Adipose tissue (tissue), 3 donors: ENCODE results near the gene PLET1. TPM values are rescaled to one million over a fixed set of nuclear protein-coding genes. Genes with fewer than 3 reads are reported as not detected.

Experiments
- H3K27ac ChIP-seq: one replicate; pipeline ENCODE4 v1.5.1; 2013; ENCODE audit warnings: low read depth, low read length
- WGBS, 3 donors: extraction: QIAGEN DNeasy Blood & Tissue Kit; methylation state at CpG; one replicate each; pipeline ENCODE4 v1.1.7; 2013; 5-methylcytosine and 5-hydroxymethylcytosine counted together
- polyA plus RNA-seq, 3 donors: library from polyadenylated mRNA; stranded (reverse); fragments of 200-250 nt; gene quantifications; one replicate each; pipeline ENCODE4 v1.2.3, GENCODE V29; 2013
- donor health status: healthy with polysubstance abuse.
- donor health status: Bipolar disorder and iron deficiency.
- donor health status: healthy.

PLET1 gene
- polyA plus RNA-seq, 3 donors: not detected

DNA sequence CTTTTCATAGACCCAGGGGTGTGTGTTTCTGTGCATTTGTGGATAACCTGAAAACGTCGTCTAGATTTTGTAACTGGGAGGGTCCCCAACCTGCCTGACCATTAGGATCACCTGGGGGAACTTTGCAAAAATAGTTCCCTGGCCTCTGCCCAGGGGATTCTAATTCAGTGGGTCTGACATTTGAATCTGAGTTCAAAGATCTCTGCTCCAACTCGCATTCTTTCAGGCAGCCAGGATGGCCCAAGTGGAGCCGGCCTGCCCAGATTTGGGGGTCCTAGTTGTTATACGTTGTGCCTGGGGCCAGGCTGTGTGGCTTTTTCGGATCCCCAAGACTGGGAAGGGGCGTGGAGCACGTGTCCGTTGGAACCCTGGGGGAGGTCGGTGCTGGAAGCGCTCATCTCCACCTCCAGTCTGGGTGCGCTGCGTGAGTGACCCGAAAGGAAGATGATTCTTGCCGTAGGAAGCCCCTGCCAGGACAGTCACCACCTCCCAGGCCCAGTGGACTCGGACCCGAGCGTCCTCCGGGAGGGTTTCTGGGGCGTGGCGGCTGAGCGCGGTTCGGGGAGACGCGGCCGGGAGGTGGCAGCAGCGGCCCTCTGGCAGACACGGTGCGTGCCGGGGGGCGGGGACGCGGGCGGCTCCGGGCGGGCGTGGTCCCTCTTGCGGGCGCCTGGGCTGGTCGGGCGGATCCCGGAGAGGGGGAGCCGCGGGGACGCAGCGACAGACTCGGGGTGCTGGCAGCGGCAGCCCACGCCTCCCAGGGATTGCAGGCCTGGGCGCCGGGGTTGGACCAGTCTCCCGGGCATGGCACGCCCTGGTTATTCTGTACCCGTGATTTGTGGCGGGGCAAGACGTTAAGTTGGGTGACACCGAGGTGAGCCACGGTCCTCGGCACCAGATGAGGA, 29.2 kb upstream of the PLET1 start:
- WGBS, 3 donors: 3 to 4% (median 3%) methylated on average over 57 to 60 of the region's 60 CpGs
- H3K27ac ChIP-seq: no peak overlapping the region

DNA sequence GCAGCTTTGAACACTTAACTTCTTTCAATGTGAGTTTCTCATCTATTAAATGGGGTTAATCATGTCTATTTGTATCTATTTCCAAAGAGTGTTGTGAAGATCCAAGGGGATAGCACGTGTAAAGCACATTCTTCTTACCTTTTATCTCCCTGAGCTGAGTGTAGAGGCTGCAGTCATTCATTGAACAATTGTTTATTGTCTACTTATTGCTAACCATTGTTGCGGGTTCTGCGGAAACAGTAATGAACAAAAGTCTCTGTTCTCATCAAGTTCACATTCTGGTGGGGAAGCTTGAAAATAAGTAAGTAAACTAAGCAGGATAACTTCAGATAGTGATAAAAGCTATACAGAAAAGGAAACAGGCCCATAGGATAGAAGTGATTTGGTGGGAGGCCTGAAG, 27.4 kb upstream of the PLET1 start:
- H3K27ac ChIP-seq: no peak overlapping the region
- WGBS, 3 donors: 82 to 95% (median 93%) methylated on average over 3 of the region's 3 CpGs

DNA sequence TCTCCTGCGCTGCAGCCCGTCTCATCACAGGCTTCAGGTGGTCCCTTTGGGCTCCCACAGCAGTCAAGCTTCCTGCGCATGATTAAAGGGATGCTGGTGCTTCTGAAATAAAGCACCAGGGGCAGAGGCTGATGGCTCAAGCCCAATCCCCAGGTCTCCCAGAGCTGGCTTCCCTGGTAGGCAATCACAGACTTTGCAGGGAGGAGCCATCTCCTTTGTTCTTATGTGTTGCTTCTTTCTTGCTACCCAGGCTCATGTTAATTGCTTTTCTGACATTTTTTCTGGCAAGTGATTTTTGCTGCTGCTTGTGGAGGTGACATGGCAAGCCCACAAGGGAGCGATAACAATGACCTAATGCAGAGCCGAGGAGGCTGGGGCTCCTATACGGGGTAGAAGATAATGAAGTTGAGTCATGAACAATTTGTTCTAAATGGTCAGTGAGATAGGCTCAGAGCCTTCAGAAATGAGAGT, 25.2 kb upstream of the PLET1 start:
- H3K27ac ChIP-seq: no peak overlapping the region
- 75 to 81% (median 81%) methylated on average over 6 of the region's 6 CpGs for WGBS, 3 donors

DNA sequence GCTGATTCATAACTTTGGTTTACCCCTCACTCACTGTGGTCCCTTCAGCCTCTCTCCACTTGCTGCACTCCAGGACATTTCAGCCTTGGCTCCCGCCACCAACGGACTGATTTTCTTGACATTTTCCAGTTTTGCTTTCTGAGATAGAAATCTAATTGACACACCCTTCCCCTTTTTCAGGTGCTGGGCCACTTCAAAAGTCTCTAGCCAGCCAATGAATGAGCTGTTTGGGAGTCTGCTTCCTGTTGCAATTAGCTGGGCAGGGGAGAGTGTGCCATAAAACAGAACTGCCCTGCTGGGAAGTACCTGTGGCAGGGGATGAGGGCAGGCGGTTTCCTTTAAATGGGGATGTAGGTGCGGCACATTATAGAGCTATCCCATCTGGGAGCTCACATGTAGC, 21.1 kb upstream of the PLET1 start:
- 46 to 88% (median 56%) methylated on average over 4 of the region's 4 CpGs for WGBS, 3 donors
- no peak overlapping the region for H3K27ac ChIP-seq

DNA sequence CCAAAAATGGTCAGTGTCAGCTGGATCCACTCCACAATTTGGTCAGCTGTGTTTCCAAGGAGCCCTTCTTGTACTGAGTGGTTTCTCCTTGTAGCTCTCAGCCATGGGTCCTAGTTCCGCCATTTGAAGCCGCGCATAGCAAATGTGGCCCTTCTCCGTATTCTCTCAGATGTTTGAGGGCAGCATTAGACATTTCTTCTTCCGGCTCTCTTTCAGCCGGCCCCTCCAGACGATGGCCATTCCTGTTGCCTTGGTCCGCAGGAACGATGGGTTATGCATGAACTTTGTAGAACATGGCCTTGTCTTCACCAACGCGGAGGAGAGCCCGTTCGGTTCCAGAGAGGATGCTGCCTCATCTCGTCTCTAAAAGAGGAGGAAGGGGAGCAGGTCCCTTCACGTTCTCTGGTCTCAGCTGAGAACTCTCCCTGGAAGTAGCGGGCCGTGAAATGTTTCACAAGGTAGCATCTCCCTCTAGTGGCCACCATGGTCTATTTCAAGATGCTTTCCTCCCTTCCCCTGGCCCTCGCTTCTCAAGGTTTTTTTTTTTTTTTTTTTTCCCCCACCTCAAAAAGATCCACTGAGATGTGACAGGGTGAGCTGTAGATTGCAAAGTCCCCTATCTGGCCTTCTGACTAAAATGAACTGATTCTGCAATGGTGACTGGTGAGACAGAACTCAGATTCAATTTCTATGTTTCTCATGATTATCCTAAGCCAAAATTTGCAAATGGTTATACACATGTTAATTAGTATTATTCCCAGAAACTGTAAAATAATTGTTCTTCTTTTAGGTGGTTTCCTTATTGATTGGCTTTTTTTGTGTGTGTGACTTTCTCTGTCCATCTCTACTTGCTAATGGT, 19.8 kb upstream of the PLET1 start:
- H3K27ac ChIP-seq: no peak overlapping the region
- 0 to 2% (median 1%) methylated on average over 18 of the region's 18 CpGs for WGBS, 3 donors

DNA sequence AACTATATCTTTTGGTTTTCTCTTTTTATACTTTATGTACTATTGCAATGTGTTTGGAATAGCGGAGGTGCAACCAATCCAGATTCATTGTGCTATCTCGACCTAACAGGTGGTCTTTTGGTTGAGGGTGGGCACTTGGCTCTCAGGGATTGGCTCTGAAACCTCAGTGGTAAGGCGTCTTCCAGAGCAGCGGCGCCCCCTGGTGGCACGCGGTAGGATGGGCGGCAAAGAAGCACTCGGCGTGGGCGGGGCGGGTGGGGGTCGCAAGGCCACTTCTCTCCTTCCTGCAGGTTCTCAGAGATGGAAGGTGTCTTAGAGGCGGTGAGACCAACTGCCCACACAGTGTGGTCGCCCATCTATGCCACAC, 19.2 kb upstream of the PLET1 start:
- H3K27ac ChIP-seq: no peak overlapping the region
- WGBS, 3 donors: 1 to 3% (median 3%) methylated on average over 15 of the region's 15 CpGs

DNA sequence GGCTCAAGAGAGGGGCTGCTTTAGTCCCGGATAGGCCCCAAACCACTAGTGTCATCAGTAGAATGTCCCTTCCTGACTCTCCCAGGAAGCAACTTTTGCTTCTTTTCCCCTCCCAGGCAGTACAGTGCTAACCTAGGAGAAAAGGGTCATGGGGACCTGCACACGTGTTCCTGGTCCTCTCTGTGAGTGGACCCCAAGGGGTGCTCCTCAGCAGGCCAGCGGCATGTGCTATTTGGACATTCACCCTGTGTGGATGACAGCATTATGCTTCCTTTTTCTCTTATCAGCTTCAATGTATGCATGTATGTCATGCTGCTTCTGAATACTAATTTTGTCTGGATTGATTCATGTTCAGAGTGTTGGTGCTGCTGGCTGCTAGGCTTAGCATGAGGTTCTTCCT, 18.1 kb upstream of the PLET1 start:
- H3K27ac ChIP-seq: no peak overlapping the region
- 73 to 86% (median 76%) methylated on average over 3 of the region's 3 CpGs for WGBS, 3 donors

DNA sequence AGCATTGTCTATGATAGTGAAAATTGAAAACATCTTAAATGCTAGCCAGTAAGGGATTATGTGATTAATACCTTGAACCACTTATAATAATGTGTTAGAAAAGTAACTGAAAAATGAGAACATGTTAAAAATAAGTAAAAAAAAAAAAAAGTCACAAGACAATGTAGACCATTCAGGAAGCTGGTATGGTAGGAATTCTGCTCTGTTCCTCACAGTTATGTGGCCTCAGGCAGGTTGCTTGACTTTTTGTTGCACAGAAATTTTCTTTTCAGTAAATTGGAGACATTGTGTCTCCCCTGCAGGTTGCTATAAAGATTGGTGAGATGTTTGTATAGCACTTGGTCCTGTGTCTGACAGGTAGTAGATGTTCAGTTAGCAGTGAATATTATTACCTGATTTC, 17.3 kb upstream of the PLET1 start:
- no peak overlapping the region for H3K27ac ChIP-seq

DNA sequence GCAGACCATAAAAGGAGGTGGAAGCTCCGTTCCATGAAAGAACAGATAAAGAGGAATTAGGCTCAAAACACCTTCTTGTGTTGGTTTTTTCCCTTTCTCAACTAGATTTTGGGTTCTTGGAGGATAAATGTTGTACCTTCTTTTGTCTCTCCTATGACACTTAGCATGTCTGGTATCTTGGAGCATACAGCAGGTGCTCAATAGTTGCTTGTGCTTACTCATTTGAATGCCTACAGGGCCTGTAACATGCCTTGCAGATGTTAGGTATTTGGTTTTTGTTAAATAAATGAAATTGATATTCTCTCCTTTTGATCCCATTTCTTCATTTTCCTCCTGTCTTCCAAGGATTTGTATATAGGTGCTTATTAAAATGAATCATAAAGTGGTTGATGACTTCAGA, 16.4 kb upstream of the PLET1 start:
- WGBS, 3 donors: 36 to 50% (median 41%) methylated on average over 1 of the region's 1 CpG

DNA sequence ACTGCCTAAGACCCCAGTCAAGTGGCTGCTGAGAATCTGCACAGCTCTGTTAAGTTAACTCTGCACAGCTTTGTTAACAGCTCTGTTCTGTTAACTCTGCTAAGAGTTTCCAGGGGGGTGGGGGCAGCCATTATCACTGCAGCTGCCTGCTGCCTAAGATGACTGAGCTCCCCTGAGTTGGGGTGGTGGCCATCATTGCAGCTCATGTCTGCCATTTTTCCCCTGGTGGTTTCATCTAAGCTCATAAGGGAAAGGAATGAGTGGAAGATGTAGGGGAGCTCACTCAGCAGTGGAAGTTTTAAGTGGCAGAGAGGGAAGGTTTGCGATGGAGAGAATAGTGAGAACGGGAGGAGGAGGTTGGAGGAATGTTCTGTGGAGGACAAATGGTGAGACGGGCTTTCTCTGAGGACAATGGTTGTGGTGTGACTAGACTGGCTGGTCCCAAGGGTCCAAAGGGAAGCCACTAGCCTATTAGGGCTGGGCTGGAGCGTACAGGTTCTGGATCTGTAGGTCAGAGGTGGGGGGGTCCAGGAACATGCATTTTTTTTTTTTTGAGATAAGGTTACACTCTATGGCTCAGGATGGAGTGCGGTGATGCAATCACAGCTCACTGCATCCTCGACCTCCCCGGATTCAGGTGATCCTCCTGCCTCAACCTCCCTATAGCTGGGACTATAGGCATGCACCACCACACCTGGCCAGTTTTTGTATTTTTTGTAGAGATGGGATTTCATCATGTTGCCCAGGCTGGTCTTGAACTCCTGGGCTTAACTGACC, 13.5 kb upstream of the PLET1 start:
- 90 to 98% (median 92%) methylated on average over 7 of the region's 7 CpGs for WGBS, 3 donors
- no peak overlapping the region for H3K27ac ChIP-seq

More for the DNA sequence above, 16.4 kb upstream of the PLET1 start:
- no peak overlapping the region for H3K27ac ChIP-seq

DNA sequence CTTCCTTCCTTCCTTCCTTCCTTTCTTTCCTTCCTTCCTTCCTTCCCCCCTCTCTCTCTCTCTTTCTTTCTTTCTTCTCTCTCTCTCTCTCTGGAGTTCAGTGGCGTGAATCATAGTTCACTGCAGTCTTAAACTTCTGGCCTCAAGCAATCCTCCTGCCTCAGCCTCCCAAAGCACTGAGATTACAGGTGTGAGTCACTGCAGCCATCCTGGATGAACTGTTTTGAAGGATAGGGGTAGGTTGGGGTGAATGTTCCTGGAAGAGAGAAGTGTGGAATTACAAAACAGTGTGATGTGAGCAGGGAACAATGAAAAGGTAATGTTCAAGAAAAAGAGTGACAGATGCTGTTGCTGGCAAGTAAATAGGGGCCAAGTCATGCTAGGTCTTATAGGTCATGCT, 12.4 kb upstream of the PLET1 start:
- H3K27ac ChIP-seq: no peak overlapping the region
- 80 to 100% (median 90%) methylated on average over 1 of the region's 1 CpG for WGBS, 3 donors

DNA sequence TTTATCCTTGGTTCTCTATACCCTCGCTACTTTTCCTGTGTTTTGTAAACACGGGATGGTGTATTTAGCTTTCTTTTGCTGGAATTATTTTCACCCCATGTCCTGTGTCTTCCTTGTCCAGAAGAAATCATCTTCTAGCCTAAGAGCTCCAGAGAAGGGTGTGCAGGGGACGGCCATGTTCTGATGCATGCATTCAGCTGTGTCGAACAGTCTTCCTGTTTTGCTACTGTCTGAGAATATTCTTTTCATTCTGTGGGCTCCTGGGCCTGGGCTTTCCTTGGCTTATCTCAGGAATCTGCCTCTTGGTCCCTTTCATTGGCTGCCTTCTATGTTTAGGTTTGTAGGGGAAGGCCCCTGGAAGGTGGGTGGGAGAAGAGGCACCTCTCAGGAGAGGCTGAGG, 10.6 kb upstream of the PLET1 start:
- WGBS, 3 donors: 89 to 97% (median 91%) methylated on average over 4 of the region's 4 CpGs
- H3K27ac ChIP-seq: no peak overlapping the region

DNA sequence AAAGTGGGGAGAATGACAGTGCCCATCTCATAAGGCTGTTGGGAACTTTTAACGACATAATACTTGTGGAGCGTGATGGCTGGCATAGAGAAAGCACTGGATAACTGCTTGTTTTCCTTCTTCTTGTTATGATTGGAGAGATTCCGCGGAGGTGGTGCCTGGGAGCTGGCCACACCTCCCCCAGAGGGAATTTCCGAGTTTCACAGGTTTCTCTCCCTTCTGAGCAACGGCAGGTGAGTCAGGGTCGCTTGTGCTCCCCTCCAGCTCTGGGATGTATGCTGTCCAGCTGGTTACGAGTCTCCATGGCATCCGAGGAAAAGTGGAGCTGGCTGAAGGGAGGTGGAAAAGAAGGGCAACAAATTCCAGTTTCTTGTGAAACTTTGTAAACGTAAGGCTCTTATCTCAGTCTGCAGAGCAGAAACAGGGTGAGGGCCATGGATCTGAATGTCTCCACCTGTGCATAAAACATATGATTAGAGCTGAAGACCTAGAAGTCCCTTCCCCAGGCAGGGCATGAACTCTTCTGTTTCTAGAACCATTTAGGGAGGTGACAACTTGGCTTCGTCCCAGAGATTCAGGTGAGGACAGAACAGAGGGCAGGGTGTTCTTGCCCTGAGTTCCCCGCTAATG, 10.0 kb upstream of the PLET1 start:
- no peak overlapping the region for H3K27ac ChIP-seq
- WGBS, 3 donors: 61 to 75% (median 73%) methylated on average over 12 of the region's 12 CpGs

DNA sequence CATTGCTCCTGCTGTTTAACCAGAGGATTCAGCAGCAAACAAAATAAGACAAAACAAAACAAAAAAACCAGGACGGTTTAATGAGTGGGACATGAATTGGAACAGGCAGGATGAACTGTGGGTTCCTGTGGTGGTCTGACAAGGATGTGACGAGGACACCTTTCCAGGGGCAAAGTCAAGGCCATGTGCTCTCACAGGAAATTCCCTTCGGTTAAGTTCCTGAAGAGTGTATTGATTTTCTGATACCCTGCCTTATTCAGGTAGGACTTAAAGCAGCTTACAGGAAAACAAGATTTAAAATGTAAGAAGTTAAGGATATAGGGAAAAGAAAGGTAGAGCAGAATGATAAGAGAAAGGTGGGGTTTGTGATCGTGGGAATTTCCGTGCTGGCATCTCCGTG, 8.5 kb upstream of the PLET1 start:
- WGBS, 3 donors: 46 to 85% (median 85%) methylated on average over 6 of the region's 6 CpGs
- H3K27ac ChIP-seq: no peak overlapping the region

DNA sequence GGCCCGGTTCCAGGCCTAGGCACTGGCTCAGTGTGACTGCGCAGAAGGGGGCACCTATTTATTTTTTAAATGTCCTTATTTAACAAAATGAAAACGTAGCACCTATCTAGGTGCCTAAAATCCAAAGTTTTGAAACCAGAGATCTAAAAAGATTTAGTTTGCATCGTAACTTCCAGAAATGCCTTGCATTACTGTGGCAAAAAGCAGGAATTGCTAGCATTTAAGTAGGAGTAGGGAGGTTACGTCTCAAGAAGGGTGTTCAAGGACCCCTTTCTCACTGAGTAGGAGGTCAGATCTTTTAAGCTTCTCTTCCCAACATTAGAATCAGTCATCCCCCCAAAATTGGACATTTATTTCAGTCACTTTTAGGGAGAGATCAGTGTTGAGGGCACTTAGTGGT, 7.7 kb upstream of the PLET1 start:
- WGBS, 3 donors: 78 to 98% (median 91%) methylated on average over 5 of the region's 5 CpGs
- no peak overlapping the region for H3K27ac ChIP-seq

DNA sequence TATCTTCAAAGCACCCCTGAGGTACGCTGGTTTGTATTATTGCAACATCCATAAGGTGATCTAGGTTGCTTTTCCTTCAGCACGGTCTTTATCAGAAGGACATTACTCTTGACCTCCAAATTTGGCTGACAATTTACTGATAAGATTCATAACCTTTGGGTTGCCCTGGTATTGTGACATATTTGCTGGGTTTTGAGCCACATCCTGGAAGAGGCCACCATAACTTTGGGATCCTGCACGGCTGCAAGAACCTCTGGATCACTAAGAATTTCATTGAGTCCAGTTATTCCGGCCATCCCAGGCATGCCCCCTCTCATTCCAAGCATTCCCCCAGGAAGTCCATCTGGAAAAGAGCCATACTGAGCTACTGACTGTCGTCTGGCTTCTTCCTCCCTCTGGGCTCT, 6.5 kb upstream of the PLET1 start:
- H3K27ac ChIP-seq: no peak overlapping the region
- WGBS, 3 donors: 46 to 50% (median 49%) methylated on average over 5 of the region's 5 CpGs

DNA sequence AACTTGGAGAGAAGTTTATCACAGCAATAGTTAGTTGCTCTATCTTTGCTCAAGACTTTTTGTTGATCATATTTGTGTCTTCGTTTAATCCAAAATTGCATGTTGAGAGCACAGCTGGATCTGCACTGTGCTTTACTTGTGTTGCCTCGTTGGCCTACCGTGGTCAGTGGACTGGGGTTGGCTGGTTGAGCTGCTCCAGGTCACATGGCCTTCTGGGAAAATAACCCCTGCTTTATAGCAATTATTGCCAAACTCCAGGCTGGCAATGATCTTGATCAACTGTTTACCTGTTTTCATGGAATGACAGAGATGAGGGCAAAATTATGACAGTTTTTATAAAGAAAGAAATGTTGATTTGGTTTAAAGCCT, 5.7 kb upstream of the PLET1 start:
- H3K27ac ChIP-seq: no peak overlapping the region
- WGBS, 3 donors: 59 to 79% (median 71%) methylated on average over 3 of the region's 3 CpGs

DNA sequence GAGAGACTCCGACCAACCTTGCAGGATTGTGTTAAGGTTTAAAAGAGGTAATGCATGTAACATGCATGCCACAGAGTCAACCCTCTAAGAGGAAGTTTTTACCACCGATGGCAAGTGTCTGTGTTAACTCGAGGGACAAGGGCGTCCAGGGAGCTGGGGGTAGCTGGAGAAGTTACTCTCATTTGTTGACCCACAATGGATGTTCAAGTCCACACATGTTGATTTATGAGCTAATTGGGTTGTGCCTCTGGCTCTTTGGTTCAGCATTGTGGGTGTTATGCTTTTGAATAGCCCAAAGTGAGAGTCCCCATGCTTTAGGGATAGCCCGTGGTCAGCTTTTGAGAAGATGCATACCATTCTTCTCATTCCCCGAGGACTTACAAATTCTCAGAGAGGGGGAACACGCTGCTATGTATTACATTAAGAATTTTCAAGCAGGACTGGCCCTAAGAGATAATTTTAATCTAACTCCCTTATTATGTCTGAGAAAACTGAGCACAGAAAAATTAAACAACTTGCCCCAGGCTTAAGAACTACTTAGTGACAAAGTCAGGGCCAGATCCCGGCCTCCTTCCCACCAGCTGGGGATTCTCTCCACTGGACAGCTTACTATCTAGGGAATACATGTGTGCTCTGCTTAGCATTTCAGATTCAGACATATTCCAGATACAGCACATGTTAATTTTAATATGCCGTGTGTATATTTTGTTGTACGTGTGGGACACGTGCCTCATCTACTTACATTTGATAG, 5.2 kb upstream of the PLET1 start:
- H3K27ac ChIP-seq: no peak overlapping the region
- WGBS, 3 donors: 60 to 69% (median 63%) methylated on average over 11 of the region's 11 CpGs
